Psoas muscle (tissue), 8 donors: Measurements from ENCODE around the gene VMAC. TPM values are rescaled to one million over a fixed set of nuclear protein-coding genes. Genes with fewer than 3 reads are reported as not detected.

Experiments used
- ATAC-seq, 4 donors: fragments of 200-7000 bp; cut with Tn5 transposase; one replicate each; pipeline ENCODE4 v1.9.1; 2020; ENCODE audit warnings: moderate library complexity in 3 of 4, mild to moderate bottlenecking in 2 of 4
- DNase-seq, 2 donors: peaks; one replicate each; pipeline ENCODE4 v3.0.0-alpha.2; 2020
- H3K27ac ChIP-seq: fragments of 200-600 bp; one replicate; pipeline ENCODE4 v1.8.0; 2022
- H3K27me3 ChIP-seq, 3 donors: fragments of 200-600 bp in 1 of 3; one replicate each; pipeline versions ENCODE4 v1.6.1 to v1.8.0; 2013 to 2022; ENCODE audit warnings: low read length in 2 of 3, mild to moderate bottlenecking in 2 of 3, moderate library complexity in 1 of 3; ENCODE audit not compliant: insufficient read depth in 3 of 3
- H3K36me3 ChIP-seq, 2 donors: fragments of 200-600 bp in 1 of 2; one replicate each; pipeline versions ENCODE4 v1.6.1 to v1.8.0; 2013 to 2022; ENCODE audit warnings: low read depth in 1 of 2, mild to moderate bottlenecking in 1 of 2, moderate library complexity in 1 of 2; ENCODE audit not compliant: insufficient read depth in 1 of 2
- H3K4me1 ChIP-seq: fragments of 200-600 bp; one replicate; pipeline ENCODE4 v1.8.0; 2022
- H3K4me3 ChIP-seq: fragments of 200-600 bp; one replicate; pipeline ENCODE4 v1.8.0; 2022; ENCODE audit warnings: mild to moderate bottlenecking
- H3K9me3 ChIP-seq: fragments of 200-600 bp; one replicate; pipeline ENCODE4 v1.8.0; 2022
- CTCF ChIP-seq: fragments of 200-600 bp; IDR thresholded peaks from one replicate; pipeline ENCODE4 v1.8.0; 2022; ENCODE audit warnings: antibody characterized with exemption
- WGBS, 3 donors: extraction: QIAGEN DNeasy Blood & Tissue Kit; methylation state at CpG; one replicate each; pipeline versions ENCODE4 v1.1.6 to v1.1.7; 2013; 5-methylcytosine and 5-hydroxymethylcytosine counted together
- intact Hi-C, 2 donors: fragments of 100-400 bp; cut with DNase I; formaldehyde crosslinking; loops; one replicate each; pipeline versions ENCODE4 v1.11.0 to v1.14.2; 2022
- polyA plus RNA-seq, 3 donors: library from polyadenylated mRNA; stranded (reverse); fragments of 200-250 nt; gene quantifications; one replicate each; pipeline ENCODE4 v1.2.3, GENCODE V29; 2013
- total RNA-seq, 4 donors: library from RNA; stranded (reverse); fragmentation: NEBNext Ultra II Directional in 2 of 4; extraction: Animal tissue kit (Norgen Biotek cat#: 25700) in 2 of 4; gene quantifications; one replicate each; pipeline versions ENCODE4 v1.2.1 to v1.2.4, GENCODE V29; 2021 to 2023
- donor health status: healthy with polysubstance abuse.
- donor health status: DM: no; HTN: no; CAD: no; lungs with moderate emphysema.
- donor health status: Bipolar disorder and iron deficiency.
- donor health status: healthy.
- donor health status: DM: yes; HTN: yes; CAD: no.
- donor health status: DM: no; HTN: no; CAD: no.
- donor health status: DM: no; HTN: no; CAD: no.
- donor health status: DM: yes; HTN: yes; CAD: no.

The VMAC gene
- total and polyA plus RNA-seq, 7 donors, result 0.73 to 3.0 (median 0.89) TPM

DNA sequence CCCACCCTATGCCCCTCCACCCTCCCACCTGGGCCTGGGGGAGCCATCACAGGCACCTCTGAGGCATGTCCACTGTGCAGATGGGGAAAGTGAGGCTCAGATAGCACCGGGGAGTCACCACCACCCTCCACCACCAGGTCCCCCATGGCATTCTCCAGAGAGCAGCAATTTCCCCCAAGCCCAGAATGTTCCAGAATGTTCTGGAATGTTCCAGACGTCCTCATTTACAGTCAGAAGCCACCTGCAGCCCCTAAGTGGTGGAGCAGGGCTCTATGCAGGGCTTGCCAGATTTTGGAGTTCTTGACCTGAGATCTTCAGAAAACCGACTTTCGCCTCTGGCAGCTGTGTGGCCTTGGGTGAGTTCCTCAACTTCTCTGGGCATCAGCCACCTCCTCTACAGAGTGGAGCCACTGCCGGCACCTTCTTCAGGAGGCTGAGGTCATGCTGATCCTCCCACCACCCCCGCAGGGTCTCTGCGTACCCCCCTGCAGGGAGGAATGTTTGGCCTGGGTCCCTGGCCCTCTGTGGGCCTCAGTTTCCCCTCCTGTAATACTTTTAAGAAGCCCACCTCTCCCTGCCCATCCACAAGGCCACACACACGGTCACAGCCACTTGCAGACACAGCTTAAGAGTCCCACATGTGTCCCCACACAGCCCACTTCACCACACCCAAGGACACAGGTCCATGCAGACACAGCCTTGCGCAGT, 40.5 kb upstream of the VMAC start:
- Histone ChIP-seq H3K27ac (no peak overlapping the region), H3K27me3 (peaks cover 0 to 7% (median 7%) of the 10 kb centered on the region in 3 donors), H3K9me3 (no peaks in the 10 kb centered on the region), H3K4me1 (no peaks in the 10 kb centered on the region), H3K36me3 (no peaks in the 10 kb centered on the region), H3K4me3 (no peak overlapping the region)
- intact Hi-C loops, result no loop called here
- 70 to 76% (median 71%) methylated on average over 9 of the region's 9 CpGs for WGBS, 3 donors
- TF ChIP-seq CTCF, result no peak
- ATAC-seq (no peak), DNase-seq (no peak)

DNA sequence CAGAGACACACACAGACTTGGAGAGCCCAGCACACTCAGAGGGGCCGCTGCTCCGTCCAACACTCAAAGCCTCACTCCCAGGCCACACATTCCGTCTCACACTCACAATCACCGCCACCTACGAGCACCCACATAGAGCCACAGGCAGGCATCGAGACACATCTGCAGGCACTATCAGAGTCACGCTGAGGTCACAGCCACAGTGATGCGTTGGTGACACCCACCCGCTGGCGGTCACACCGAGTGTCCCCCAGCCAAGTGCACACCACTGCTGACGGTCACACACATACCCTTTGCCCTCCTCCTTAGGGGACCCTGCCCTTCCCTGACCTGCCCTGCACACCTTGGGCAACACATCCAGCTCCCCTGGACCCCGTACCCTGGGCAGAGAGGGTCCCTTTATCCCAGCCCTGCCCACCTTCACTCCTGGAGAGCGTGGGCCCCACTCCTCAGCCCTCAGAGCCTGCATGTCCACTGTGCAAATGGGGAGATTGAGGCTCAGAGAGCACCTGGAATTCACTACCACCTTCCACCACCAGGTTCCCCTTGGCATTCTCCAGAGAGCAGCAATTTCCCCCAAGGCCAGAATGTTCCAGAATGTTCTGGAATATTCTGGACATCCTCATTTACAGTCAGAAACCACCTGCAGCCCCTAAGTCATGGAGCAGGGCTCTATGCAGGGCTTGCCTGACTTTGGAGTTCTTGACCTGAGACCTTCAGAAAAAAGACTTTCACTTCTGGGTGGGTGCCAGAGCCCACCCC, 39.8 kb upstream of the VMAC start:
- ATAC-seq (no peak), DNase-seq (no peak)
- H3K4me1 ChIP-seq, result no peaks in the 10 kb centered on the region
- no peak for TF ChIP-seq CTCF
- no peak overlapping the region for H3K27ac ChIP-seq
- no peaks in the 10 kb centered on the region for H3K9me3 ChIP-seq
- WGBS, 3 donors, result 71 to 75% (median 73%) methylated on average over 12 to 14 of the region's 14 CpGs
- no peak overlapping the region for H3K4me3 ChIP-seq
- no peaks in the 10 kb centered on the region for H3K36me3 ChIP-seq
- intact Hi-C loops, result no loop called here
- peaks cover 0 to 7% (median 7%) of the 10 kb centered on the region in 3 donors for H3K27me3 ChIP-seq

GRCh38 chr19:5865772-5866171, 38.9 kb upstream of the VMAC start:
- no peak for TF ChIP-seq CTCF
- no peaks in the 10 kb centered on the region for H3K4me1 ChIP-seq
- intact Hi-C loops, result no loop called here
- H3K27me3 ChIP-seq, result peaks cover 0 to 7% (median 4%) of the 10 kb centered on the region in 3 donors
- no peaks in the 10 kb centered on the region for H3K36me3 ChIP-seq
- no peak overlapping the region for H3K4me3 ChIP-seq
- no peak for DNase-seq
- no peak for ATAC-seq
- 72 to 83% (median 75%) methylated on average over 10 to 11 of the region's 11 CpGs for WGBS, 3 donors
- no peak overlapping the region for H3K27ac ChIP-seq
- no peaks in the 10 kb centered on the region for H3K9me3 ChIP-seq

DNA sequence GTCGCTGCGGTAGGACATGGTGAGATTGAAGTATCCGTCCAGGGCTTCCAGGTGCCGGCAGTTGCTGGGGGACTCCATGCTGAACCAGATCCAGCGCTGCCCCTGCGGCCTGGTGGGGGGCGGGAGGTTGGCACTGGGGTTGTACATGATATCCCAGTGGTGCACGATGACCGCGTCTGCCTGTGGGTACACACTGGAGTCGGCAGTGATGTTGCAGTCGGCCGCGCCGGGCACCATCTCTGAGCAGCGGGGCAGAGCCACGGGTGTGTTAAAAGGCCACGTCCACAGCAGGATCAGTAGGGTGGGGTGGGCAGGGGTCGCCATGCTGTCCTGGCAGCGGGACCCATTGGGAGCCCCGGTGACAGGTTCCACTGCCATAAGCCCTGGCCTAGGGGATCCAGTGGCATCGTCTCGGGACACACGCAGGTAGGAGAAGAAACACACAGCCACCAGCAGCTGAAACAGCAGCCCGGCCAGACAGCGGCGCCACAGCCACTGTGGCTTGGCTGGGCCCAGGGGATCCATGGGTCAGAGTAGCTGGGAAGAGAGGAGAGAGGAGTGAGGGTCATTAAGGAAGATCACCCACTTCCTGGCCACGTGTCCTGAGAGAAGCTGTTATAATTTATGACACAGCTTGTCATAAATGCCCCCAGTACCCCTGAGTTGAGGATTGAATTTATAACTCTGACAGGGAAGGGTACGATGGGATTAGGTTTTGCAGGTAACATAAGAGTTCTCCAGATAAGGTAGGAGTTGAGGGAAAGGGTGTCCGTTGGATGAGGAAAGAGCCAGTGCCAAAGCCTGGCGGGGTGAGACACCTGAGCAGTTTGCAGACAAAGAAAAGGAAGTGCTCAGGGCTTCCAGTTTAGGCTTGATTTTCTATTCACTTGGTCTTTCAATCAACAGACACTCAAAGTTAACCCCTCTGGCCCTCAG, 37.2 kb upstream of the VMAC start:
- no peak for ATAC-seq
- H3K4me1 ChIP-seq, result no peaks in the 10 kb centered on the region
- WGBS, 3 donors, result 76 to 80% (median 78%) methylated on average over 26 to 31 of the region's 31 CpGs

More for the DNA sequence above, 37.2 kb upstream of the VMAC start:
- Histone ChIP-seq H3K9me3 (no peaks in the 10 kb centered on the region), H3K27me3 (peaks cover 0 to 7% (median 4%) of the 10 kb centered on the region in 3 donors), H3K36me3 (no peaks in the 10 kb centered on the region), H3K4me3 (no peak overlapping the region), H3K27ac (no peak overlapping the region)
- no peak for DNase-seq
- TF ChIP-seq CTCF, result no peak
- intact Hi-C loops, result no loop called here
